PFSK-1 (cell line): Measurements from ENCODE around the gene CNTNAP2.

Experiments used
- FOXP2 ChIP-seq: optimal IDR thresholded peaks from 2 replicates; pipeline ENCODE3; 2011; ENCODE audit warnings: borderline replicate concordance, control low read depth, inconsistent platforms; ENCODE audit not compliant: insufficient read depth; ENCODE audit errors: extremely low read length, extremely low read depth
- POLR2AphosphoS5 ChIP-seq: IDR thresholded peaks from 2 replicates; pipeline ENCODE4 v1.6.1; 2012; ENCODE audit warnings: low read depth, mild to moderate bottlenecking, control low read depth, low read length, moderate library complexity
- REST ChIP-seq, 2 experiments: IDR thresholded peaks; 2 replicates each; pipeline versions ENCODE4 v1.6.1 to v1.8.0; 2011 to 2012; ENCODE audit warnings: low read depth in 2 of 2, low read length in 2 of 2, control low read depth in 1 of 2, inconsistent platforms in 1 of 2, mild to moderate bottlenecking in 1 of 2, moderate library complexity in 1 of 2; ENCODE audit not compliant: insufficient read depth in 1 of 2
- SIN3A ChIP-seq: IDR thresholded peaks from 2 replicates; pipeline ENCODE4 v1.6.1; 2012; ENCODE audit warnings: mild to moderate bottlenecking, low read length, moderate library complexity, borderline replicate concordance; ENCODE audit not compliant: insufficient read depth
- TAF1 ChIP-seq: IDR thresholded peaks from 2 replicates; pipeline ENCODE4 v1.6.1; 2012; ENCODE audit warnings: low read length, control low read depth, borderline replicate concordance; ENCODE audit not compliant: insufficient read depth

GRCh38 chr7:146492017-146492416, 375.4 kb downstream of the CNTNAP2 start:
- TF ChIP-seq REST (IDR thresholded peaks at IDR 0.05; ENCODE audit: insufficient read depth in 1 of 2, low read depth in 2 of 2, low read length in 2 of 2) (no peak), POLR2AphosphoS5 (no peak), TAF1 (no peak), SIN3A (no peak), FOXP2 (no peak)
